IMR-90 (cell line): ENCODE results near the gene LRFN4. TPM values are rescaled to one million over a fixed set of nuclear protein-coding genes. Genes with fewer than 3 reads are reported as not detected.
A peak's percentile ranks its signal among the peaks of the same experiment; 100 is the strongest.

Experiments
- ATAC-seq: fragments of 200-7000 bp; cut with Tn5 transposase; 2 replicates; pipeline ENCODE4 v1.9.1; 2020; ENCODE audit warnings: low read depth, mild to moderate bottlenecking, moderate library complexity
- BruUV-seq: library from RNA; stranded (reverse); fragments of 400-500 nt; replicated peaks from 2 replicates; lab custom pipeline; 2021; lab: Mats Ljungman, UMichigan
- CTCF ChIA-PET: fragments of 300-600 bp; formaldehyde crosslinking; extraction: SDS; loops from one replicate; lab custom pipeline; 2021; ENCODE audit warnings: antibody characterized with exemption; lab: Yijun Ruan, JAX
- POLR2A ChIA-PET: fragments of 300-600 bp; sonication (Branson Sonifier 250); formaldehyde crosslinking; loops from one replicate; lab custom pipeline; 2022; ENCODE audit warnings: antibody characterized with exemption; ENCODE audit not compliant: unreplicated experiment; lab: Charles Lee
- DNase-seq: peaks from one replicate; pipeline ENCODE4 v3.0.0; 2013
- H2AFZ ChIP-seq: replicated peaks from 2 replicates; pipeline ENCODE3; 2013; ENCODE audit warnings: low read length, mild to moderate bottlenecking; ENCODE audit not compliant: poor library complexity
- H2AK5ac ChIP-seq: 2 replicates; pipeline ENCODE4 v1.6.1; 2013; ENCODE audit warnings: low read depth, low read length, inconsistent platforms
- H2AK9ac ChIP-seq: replicated peaks from 2 replicates; pipeline ENCODE3; 2013; ENCODE audit warnings: mild to moderate bottlenecking, low read depth, low read length, moderate library complexity; ENCODE audit not compliant: poor library complexity
- H2BK120ac ChIP-seq: 2 replicates; pipeline ENCODE4 v1.6.1; 2013; ENCODE audit warnings: low read depth, low read length, inconsistent platforms
- H2BK15ac ChIP-seq: 3 replicates; pipeline ENCODE4 v1.6.1; 2013; ENCODE audit warnings: low read depth, low read length, inconsistent platforms
- H2BK20ac ChIP-seq: 2 replicates; pipeline ENCODE4 v1.6.1; 2013; ENCODE audit warnings: low read depth, mild to moderate bottlenecking, inconsistent platforms, low read length, moderate library complexity
- H2BK5ac ChIP-seq: 2 replicates; pipeline ENCODE4 v1.6.1; 2013; ENCODE audit warnings: mild to moderate bottlenecking, low read depth, low read length, inconsistent platforms; ENCODE audit not compliant: poor library complexity, severe bottlenecking
- H3K14ac ChIP-seq: replicated peaks from 2 replicates; pipeline ENCODE4 v1.6.1; 2013; ENCODE audit warnings: low read depth, low read length, inconsistent platforms
- H3K18ac ChIP-seq: 2 replicates; pipeline ENCODE4 v1.6.1; 2013; ENCODE audit warnings: low read depth, low read length, control low read depth
- H3K23ac ChIP-seq: 2 replicates; pipeline ENCODE4 v1.6.1; 2013; ENCODE audit warnings: low read depth, low read length, inconsistent platforms
- H3K27ac ChIP-seq: 2 replicates; pipeline ENCODE4 v1.5.1; 2013; ENCODE audit warnings: mild to moderate bottlenecking, control low read depth, low read length; ENCODE audit not compliant: insufficient read depth
- H3K27me3 ChIP-seq: 2 replicates; pipeline ENCODE4 v1.6.1; 2013; ENCODE audit warnings: low read length; ENCODE audit not compliant: control insufficient read depth, insufficient read depth
- H3K36me3 ChIP-seq: 2 replicates; pipeline ENCODE4 v1.6.1; 2013; ENCODE audit warnings: low read length, mixed read lengths; ENCODE audit not compliant: control insufficient read depth, insufficient read depth
- H3K4ac ChIP-seq: 2 replicates; pipeline ENCODE4 v1.6.1; 2013; ENCODE audit warnings: low read depth, low read length, inconsistent platforms
- H3K4me1 ChIP-seq: 2 replicates; pipeline ENCODE4 v1.6.1; 2013; ENCODE audit warnings: low read length, mixed read lengths; ENCODE audit not compliant: control insufficient read depth, insufficient read depth
- H3K4me2 ChIP-seq: 2 replicates; pipeline ENCODE4 v1.6.1; 2013; ENCODE audit warnings: low read depth, mild to moderate bottlenecking, control low read depth, low read length, moderate library complexity
- H3K4me3 ChIP-seq: 2 replicates; pipeline ENCODE4 v1.5.1; 2013; ENCODE audit warnings: low read depth, mild to moderate bottlenecking, control low read depth, low read length, moderate library complexity; ENCODE audit not compliant: insufficient read depth
- H3K56ac ChIP-seq: 2 replicates; pipeline ENCODE4 v1.6.1; 2013; ENCODE audit warnings: low read length, inconsistent platforms; ENCODE audit not compliant: insufficient read depth; ENCODE audit errors: extremely low read depth
- H3K79me1 ChIP-seq, 2 experiments: 2 replicates each; pipeline ENCODE4 v1.6.1; 2013; ENCODE audit warnings: low read length in 2 of 2, inconsistent platforms in 1 of 2, low read depth in 1 of 2
- H3K9ac ChIP-seq: 2 replicates; pipeline ENCODE4 v1.6.1; 2013; ENCODE audit warnings: low read depth, low read length, control low read depth
- H3K9me1 ChIP-seq: 2 replicates; pipeline ENCODE4 v1.6.1; 2013; ENCODE audit warnings: low read length, inconsistent platforms; ENCODE audit not compliant: insufficient read depth
- H3K9me3 ChIP-seq: 2 replicates; pipeline ENCODE4 v1.6.1; 2013; ENCODE audit warnings: low read length; ENCODE audit not compliant: control insufficient read depth, insufficient read depth
- H4K20me1 ChIP-seq: 2 replicates; pipeline ENCODE4 v1.6.1; 2013; ENCODE audit warnings: low read length, inconsistent platforms; ENCODE audit not compliant: insufficient read depth
- H4K5ac ChIP-seq: 2 replicates; pipeline ENCODE4 v1.6.1; 2013; ENCODE audit warnings: mild to moderate bottlenecking, low read depth, low read length, control low read depth
- H4K8ac ChIP-seq, 2 experiments: 2 replicates each; pipeline ENCODE4 v1.6.1; 2013; ENCODE audit warnings: low read depth in 2 of 2, low read length in 2 of 2, control low read depth in 1 of 2, inconsistent platforms in 1 of 2
- H4K91ac ChIP-seq: 2 replicates; pipeline ENCODE4 v1.6.1; 2013; ENCODE audit warnings: low read depth, low read length, inconsistent platforms; ENCODE audit not compliant: insufficient read depth
- CEBPB ChIP-seq: IDR thresholded peaks from 2 replicates; pipeline ENCODE4 v1.6.1; 2012; ENCODE audit warnings: low read depth, low read length, improper control_type of control experiment
- NFE2L2 ChIP-seq: fragments of 150-350 bp; IDR thresholded peaks from 2 replicates; pipeline ENCODE4 v1.6.1; 2016; ENCODE audit warnings: low read depth, mild to moderate bottlenecking, low read length
- WGBS, 2 experiments: methylation state at CpG; one replicate each; pipeline versions ENCODE4 v1.1.5 to v1.1.7; 2013; ENCODE audit warnings: missing lambda C conversion rate in 2 of 2; ENCODE audit not compliant: insufficient read length in 1 of 2; ENCODE audit errors: extremely low coverage in 2 of 2; 5-methylcytosine and 5-hydroxymethylcytosine counted together
- dilution Hi-C: fragments of 300-500 bp; cut with HindIII; formaldehyde crosslinking; loops from one replicate; pipeline ENCODE4 v1.14.3; 2018; ENCODE audit warnings: low sequenced_read_pairs; ENCODE audit not compliant: unreplicated experiment
- in situ Hi-C: fragments of 300-500 bp; cut with MboI; formaldehyde crosslinking; loops from 3 replicates; pipeline ENCODE4 v1.14.3; 2019; ENCODE audit warnings: low sequenced_read_pairs, inconsistent platforms, mixed read lengths
- intact Hi-C: fragments of 100-400 bp; cut with micrococcal nuclease; formaldehyde crosslinking; loops from 2 replicates; pipeline ENCODE4 v1.10.0; 2022
- polyA plus RNA-seq, 3 experiments: library from polyadenylated mRNA; depleted of rRNA; stranded (reverse); fragments of >200 nt; gene quantifications; 2 replicates each; pipeline ENCODE4 v1.2.3, GENCODE V29; 2012; ENCODE audit warnings: low replicate concordance in 1 of 3
- total RNA-seq: library from RNA; depleted of rRNA; stranded (reverse); fragments of >200 nt; gene quantifications from 2 replicates; pipeline ENCODE4 v1.2.3, GENCODE V29; 2012

LRFN4 gene
- total and polyA plus RNA-seq, 2 of the 4 experiments (the other 2 are of a cell fraction): 6.1 to 18.9 TPM

GRCh38 chr11:66820381-66820780 is 36.5 kb upstream of the LRFN4 start:
- Histone ChIP-seq H4K91ac (no peak overlapping the region), H3K27ac (no peak overlapping the region), H3K9ac (no peak overlapping the region), H2AK5ac (no peak overlapping the region), H4K8ac (no peak overlapping the region), H4K20me1 (no peaks in the 10 kb centered on the region), H3K56ac (no peak overlapping the region), H2BK20ac (no peak overlapping the region), H3K18ac (no peak overlapping the region), H2AK9ac (no peak overlapping the region), H3K23ac (no peak overlapping the region), H4K5ac (no peak overlapping the region), H3K79me1 (no peaks in the 10 kb centered on the region), H3K36me3 (peaks cover 2% of the 10 kb centered on the region; the same call in 1 of the 2 replicates), H3K4me3 (no peak overlapping the region), H2BK15ac (no peak overlapping the region), H2BK120ac (no peak overlapping the region), H3K9me3 (no peaks in the 10 kb centered on the region), H3K27me3 (no peaks in the 10 kb centered on the region), H3K4me1 (peaks cover 2% of the 10 kb centered on the region; the same call in 1 of the 2 replicates), H2BK5ac (no peak overlapping the region), H2AFZ (no peak overlapping the region), H3K4me2 (no peak overlapping the region), H3K4ac (no peak overlapping the region), H3K9me1 (no peaks in the 10 kb centered on the region), H3K14ac (no peak overlapping the region)
- TF ChIP-seq CEBPB (no peak), NFE2L2 (no peak)
- CTCF ChIA-PET: interaction anchor here (1.3 kb wide), 1 partner anchor 14 kb away, joined by 4 read pairs; no protein-coding TSS in a partner anchor
- ATAC-seq (peak; percentile 54; the same call in 1 of the 2 replicates), DNase-seq (no peak)
- intact Hi-C loops: no loop called here
- dilution Hi-C loops: no loop called here
- no CpG with 5 or more reads among the region's 3 CpGs for WGBS, 2 experiments
- POLR2A ChIA-PET: no interaction called here
- BruUV-seq: no TSS peak
- in situ Hi-C loops: no loop called here
